ENCODE results near the gene DMD.
"Not testable (repeated sequence)": the region's sequence is repeated elsewhere in the genome, so short reads cannot be mapped to it uniquely, and the experiment has no call there.

DMD gene

GRCh38 chrX:32852203-32852602 is 359.1 kb downstream of the DMD start:
- DNase-seq (ENCODE audit: low spot score): no peak

- DNase-seq (ENCODE audit: low spot score): no peak
These were observed 359.8 kb downstream of the DMD start for GRCh38 chrX:32851556-32851955.

GRCh38 chrX:32847921-32848320 is 363.4 kb downstream of the DMD start:
- no peak for DNase-seq (ENCODE audit: low spot score)

- no peak for DNase-seq (ENCODE audit: low spot score)
These were observed 369.3 kb downstream of the DMD start for GRCh38 chrX:32842053-32842452.

- no peak for DNase-seq (ENCODE audit: low spot score)
These were observed 371.6 kb downstream of the DMD start for GRCh38 chrX:32839781-32840180.

DNA sequence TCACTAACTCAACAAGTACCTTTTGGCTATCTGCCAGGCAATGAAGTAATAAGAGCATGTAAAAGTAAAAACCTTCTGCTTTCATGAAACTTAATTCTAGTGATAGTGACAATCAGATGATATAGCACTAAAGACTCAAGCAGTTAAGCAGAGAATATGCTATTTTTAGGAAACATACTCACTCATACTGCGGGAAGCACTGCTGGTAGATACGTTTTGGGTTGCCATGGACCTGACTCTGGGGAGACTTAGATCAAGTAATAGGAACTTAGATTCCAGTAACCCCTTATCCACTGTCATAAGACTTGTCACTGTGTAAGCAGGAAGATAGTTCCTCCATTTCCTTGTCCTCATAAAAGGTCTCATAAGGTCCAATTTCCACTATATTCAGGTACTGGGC is 386.3 kb downstream of the DMD start:
- no peak for DNase-seq (ENCODE audit: low spot score)

DNA sequence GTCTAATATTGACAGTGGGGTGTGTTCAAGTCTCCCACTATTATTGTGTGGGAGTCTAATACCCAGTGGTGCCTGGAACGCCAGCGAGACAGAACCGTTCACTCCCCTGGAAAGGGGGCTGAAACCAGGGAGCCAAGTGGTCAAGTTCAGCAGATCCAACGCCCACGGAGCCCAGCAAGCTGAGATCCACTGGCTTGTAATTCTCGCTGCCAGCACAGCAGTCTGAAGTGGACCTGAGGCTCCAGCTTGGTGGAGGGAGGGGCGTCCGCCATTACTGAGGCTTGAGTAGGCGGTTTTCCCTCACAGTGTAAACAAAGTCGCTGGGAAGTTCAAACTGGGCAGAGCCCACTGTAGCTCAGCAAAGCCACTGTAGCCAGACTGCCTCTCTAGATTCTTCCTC is 407.3 kb downstream of the DMD start:
- DNase-seq (ENCODE audit: low spot score): no peak

DNA sequence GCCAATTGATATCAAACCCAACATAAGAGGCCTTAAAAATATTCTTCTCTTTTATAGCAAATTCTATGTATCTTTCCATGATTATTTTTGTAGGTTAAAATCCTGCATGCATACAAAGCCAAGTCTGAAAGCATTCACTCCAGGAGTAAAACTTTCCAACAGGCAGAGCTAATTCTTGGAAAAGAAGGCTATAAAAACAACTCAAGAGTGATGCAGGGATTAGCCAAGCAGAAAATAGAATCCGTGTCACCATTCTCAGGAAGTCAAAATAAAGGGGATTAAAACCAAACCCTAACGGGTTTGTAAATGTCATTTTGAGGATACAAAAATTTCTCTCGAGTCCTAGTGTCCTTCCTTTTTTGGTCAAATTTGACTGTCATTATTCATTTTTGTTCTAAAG is 412.4 kb downstream of the DMD start:
- no peak for DNase-seq (ENCODE audit: low spot score)

DNA sequence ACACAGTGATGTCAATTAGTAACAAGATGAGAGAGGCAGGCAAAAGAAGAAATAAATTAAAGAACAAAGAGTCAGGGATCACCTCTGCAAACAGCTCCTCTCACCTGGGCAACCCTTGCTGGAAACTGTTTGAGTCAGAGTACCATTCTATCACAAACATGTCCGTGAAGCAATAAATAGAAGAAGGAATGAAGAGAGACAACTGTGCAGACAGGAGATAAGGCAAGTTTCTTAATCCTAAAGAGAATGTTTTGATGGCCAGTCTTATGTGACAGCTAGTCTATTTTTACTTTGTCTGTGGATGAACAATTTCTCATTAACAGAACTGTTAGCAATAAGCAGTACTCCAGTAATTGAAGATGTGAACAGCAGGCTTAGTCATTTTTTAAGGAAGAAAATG is 422.4 kb downstream of the DMD start:
- no peak for DNase-seq (ENCODE audit: low spot score)

- DNase-seq (ENCODE audit: low spot score): no peak
These were observed 431.2 kb downstream of the DMD start for GRCh38 chrX:32780109-32780508.

- no peak for DNase-seq (ENCODE audit: low spot score)
These were observed 432.4 kb downstream of the DMD start for GRCh38 chrX:32778965-32779364.

- DNase-seq (ENCODE audit: low spot score): no peak
These were observed 436.4 kb downstream of the DMD start for GRCh38 chrX:32774966-32775365.

DNA sequence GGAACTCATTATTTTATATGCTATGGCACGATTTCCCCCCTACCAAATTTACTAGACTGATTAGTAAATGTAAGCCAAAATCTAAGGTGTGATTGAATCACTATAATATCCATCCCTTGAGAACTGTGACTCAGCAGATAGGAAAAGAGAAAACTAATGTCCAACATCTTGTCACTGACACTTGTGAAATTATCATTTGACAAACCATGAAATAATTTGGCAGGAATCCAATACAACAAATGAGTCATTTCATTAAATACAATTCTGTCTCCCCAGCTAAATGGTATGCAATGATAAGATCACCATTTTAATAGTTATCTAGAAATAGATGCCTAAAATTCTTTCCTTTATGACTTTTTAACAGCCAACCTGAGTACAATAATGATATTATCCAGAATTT is 462.3 kb downstream of the DMD start:
- DNase-seq (ENCODE audit: low spot score): no peak

- DNase-seq (ENCODE audit: low spot score): no peak
These were observed 466.0 kb downstream of the DMD start for GRCh38 chrX:32745323-32745722.

- no peak for DNase-seq (ENCODE audit: low spot score)
These were observed 466.4 kb downstream of the DMD start for GRCh38 chrX:32744921-32745320.

- no peak for DNase-seq (ENCODE audit: low spot score)
These were observed 469.4 kb downstream of the DMD start for GRCh38 chrX:32741910-32742309.

DNA sequence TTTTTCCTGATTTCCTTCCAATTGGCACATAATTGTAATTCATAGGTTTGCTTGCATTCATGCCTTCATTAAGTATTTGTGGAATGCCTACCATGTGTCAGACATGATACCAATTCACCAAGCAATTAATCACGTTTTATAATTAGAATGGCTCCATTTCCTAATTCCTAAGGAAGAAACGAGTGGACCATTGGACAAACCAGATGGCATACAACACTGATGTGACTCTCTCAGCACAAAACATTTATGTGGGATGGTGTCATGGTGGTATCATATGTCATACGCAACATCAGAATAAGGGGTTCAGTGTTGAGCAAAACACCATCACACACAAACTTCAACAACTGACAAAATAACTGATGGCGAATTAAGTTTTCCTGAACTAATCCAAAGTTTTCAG is 502.8 kb downstream of the DMD start:
- no peak for DNase-seq (ENCODE audit: low spot score)

- not testable (repeated sequence) for DNase-seq (ENCODE audit: low spot score)
These were observed 506.0 kb downstream of the DMD start for GRCh38 chrX:32705385-32705784.

GRCh38 chrX:32687379-32687778 is 524.0 kb downstream of the DMD start:
- DNase-seq (ENCODE audit: low spot score): no peak

DNA sequence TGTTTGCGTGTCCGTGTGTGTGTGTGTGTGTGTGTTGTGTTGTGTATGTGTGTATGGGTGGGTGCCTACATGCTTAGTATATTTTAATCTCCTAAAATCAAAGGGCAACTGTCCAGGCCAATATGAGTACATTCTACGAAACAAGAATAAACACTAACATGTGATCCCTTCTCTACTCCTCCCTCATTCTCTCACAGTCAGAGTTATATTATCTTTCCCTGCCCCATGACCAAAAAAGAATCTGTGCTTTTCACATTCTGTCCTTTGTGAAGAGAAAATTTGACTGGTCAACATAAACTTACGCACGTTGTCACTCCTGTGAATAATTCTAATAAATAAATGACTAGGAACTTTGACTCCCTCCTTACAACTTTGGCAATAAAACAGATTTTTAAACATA is 532.9 kb downstream of the DMD start:
- DNase-seq (ENCODE audit: low spot score): no peak

DNA sequence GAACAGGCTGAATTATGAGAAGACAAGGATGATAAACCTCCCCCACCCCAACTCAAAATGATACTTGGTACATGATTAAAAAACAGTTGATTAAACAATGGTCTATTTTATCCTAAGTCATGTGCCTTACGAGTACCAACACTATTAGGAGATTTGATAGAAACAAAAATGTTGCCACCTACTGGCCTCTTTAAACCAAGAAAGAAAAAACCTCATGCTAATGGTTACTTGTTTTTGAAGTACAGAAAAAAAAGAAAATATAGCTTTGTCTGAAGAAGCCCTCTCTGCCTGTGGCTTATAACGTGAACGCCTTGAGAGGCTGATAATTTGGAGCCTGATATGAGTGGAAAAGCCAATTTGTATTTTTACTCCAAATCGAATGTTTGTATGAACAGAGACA is 538.2 kb downstream of the DMD start:
- DNase-seq (ENCODE audit: low spot score): no peak

GRCh38 chrX:32662516-32662915 is 548.8 kb downstream of the DMD start:
- no peak for DNase-seq (ENCODE audit: low spot score)

DNA sequence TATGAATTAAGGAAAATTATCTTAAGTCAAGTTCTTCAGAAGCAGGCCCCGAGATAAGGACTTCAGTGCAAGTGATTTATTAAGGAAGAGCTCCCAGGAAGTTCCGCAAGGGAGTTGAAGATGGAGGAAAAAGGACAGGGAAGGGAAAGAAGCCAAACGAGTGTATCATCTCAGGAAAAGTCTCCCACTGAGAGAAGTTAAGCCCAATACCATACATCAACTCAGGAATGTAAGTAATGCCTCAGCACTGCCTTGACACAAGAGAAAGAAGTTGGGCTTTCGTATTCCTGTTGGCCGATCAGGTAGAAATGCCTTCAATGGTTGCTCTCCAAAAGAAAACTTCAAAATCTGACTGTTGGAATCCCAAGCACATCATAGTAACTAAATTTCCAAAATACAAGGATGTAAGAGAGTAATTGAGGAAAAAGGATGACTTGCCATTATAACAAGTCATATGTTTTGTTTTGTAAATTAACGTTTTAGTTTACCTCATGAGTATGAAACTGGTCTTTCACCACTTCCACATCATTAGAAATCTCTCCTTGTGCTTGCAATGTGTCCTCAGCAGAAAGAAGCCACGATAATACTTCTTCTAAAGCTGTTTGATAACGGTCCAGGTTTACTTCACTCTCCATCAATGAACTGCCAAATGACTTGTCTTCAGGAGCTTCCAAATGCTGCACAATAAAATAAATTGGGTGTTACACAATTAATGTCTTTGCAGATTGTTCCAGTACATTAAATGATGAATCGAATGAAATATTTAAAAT is 566.7 kb downstream of the DMD start:
- no peak for DNase-seq (ENCODE audit: low spot score)

DNA sequence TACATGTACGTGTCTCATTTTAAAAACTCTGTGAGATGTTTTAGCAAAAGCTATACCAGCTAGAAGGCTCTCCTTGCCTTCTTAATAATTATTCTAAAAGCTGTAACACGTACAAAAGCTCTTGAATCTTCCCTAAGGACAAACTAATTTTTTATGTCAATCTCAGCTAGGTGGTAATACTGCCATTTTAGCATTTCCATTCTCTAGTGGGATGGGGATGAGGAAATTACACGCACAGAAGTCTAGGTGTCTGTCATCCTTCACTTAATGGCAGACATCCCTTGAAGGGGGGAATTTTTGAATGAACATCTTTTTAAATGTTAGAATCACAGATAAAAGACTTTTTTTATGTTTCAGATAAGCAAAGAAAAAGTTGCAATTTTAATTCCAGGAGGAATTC is 569.1 kb downstream of the DMD start:
- no peak for DNase-seq (ENCODE audit: low spot score)

GRCh38 chrX:32618154-32618553 is 593.2 kb downstream of the DMD start:
- DNase-seq (ENCODE audit: low spot score): no peak

All from HuH-7.5 (cell line).